IPS DF 6.9 (cell line): Measurements from ENCODE around the gene CTLA4.

Experiments
- DNase-seq: peaks from one replicate; pipeline ENCODE4 v3.0.0-alpha.2; 2013; ENCODE audit warnings: low read depth, low spot score
- H3K27ac ChIP-seq: one replicate; pipeline ENCODE4 v1.5.1; 2013; ENCODE audit warnings: low read length, control low read depth
- H3K27me3 ChIP-seq: 2 replicates; pipeline ENCODE4 v1.6.1; 2013; ENCODE audit warnings: mild to moderate bottlenecking, low read length; ENCODE audit not compliant: control insufficient read depth, insufficient read depth
- H3K36me3 ChIP-seq: 2 replicates; pipeline ENCODE4 v1.6.1; 2013; ENCODE audit warnings: low read length; ENCODE audit not compliant: control insufficient read depth, insufficient read depth
- H3K4me1 ChIP-seq: 2 replicates; pipeline ENCODE4 v1.6.1; 2013; ENCODE audit warnings: low read length; ENCODE audit not compliant: control insufficient read depth, insufficient read depth
- H3K4me3 ChIP-seq: 2 replicates; pipeline ENCODE4 v1.5.1; 2013; ENCODE audit warnings: mild to moderate bottlenecking, low read length
- H3K9me3 ChIP-seq: 2 replicates; pipeline ENCODE4 v1.6.1; 2013; ENCODE audit warnings: low read length, inconsistent platforms; ENCODE audit not compliant: control insufficient read depth, insufficient read depth
- WGBS: extraction: QIAGEN DNeasy Blood & Tissue Kit; methylation state at CpG from one replicate; pipeline ENCODE4 v1.1.7; 2013; ENCODE audit warnings: mixed read lengths, missing lambda C conversion rate; ENCODE audit not compliant: insufficient read length, insufficient coverage; 5-methylcytosine and 5-hydroxymethylcytosine counted together

CTLA4 gene

DNA sequence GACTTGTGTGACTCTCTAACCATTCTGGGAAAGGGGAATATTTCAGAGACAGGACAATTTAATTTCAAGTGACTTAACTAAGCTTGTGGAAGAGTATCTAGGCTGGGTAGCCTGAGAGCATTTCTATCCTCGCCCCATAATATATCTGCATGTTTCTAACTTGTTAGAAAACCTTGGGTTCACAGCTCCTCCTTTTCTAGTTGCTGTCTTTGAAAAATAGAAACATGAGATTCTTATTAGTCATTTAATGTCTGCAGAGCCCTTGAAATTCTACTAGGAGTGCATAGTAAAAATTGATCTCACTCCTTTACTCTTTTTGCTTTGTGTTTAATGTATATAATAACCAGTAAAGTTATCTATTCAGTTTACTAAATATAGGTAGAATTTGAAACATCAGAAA lies 22.4 kb downstream of the CTLA4 start:
- DNase-seq: no peak
- WGBS: no CpG with 5 or more reads among the region's 1 CpG
- H3K4me1 ChIP-seq: no peaks in the 10 kb centered on the region
- no peak overlapping the region for H3K4me3 ChIP-seq
- H3K27me3 ChIP-seq: no peaks in the 10 kb centered on the region
- no peaks in the 10 kb centered on the region for H3K9me3 ChIP-seq
- H3K36me3 ChIP-seq: no peaks in the 10 kb centered on the region
- no peak overlapping the region for H3K27ac ChIP-seq

GRCh38 chr2:203890733-203891132 lies 23.2 kb downstream of the CTLA4 start:
- Histone ChIP-seq H3K9me3 (no peaks in the 10 kb centered on the region), H3K4me1 (no peaks in the 10 kb centered on the region), H3K36me3 (no peaks in the 10 kb centered on the region), H3K27me3 (no peaks in the 10 kb centered on the region), H3K4me3 (no peak overlapping the region), H3K27ac (no peak overlapping the region)
- no CpG with 5 or more reads among the region's 1 CpG for WGBS
- DNase-seq: no peak

DNA sequence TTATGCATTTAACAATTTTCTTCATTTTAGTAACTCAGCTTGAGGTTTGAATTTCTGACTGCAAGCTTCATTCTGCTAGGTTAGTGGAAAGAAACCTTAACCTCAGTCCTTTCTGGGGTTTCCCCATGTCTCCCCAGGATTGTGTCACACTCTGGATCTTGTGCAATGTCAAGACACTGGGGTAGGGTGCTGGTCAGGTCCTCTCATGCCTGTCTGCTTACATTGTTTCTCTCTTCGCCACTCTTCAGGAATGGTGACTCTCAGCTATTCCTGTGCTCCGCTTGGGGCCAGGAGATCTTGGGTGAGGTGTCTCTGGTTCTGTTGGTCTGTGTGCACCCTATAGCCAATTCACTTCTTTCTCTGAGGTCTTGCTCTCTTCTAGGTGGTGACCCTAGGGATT lies 23.9 kb downstream of the CTLA4 start:
- no peak overlapping the region for H3K4me3 ChIP-seq
- no peaks in the 10 kb centered on the region for H3K27me3 ChIP-seq
- WGBS: no CpG with 5 or more reads among the region's 2 CpGs
- H3K4me1 ChIP-seq: no peaks in the 10 kb centered on the region
- no peaks in the 10 kb centered on the region for H3K9me3 ChIP-seq
- DNase-seq: no peak
- H3K27ac ChIP-seq: no peak overlapping the region
- H3K36me3 ChIP-seq: no peaks in the 10 kb centered on the region

- WGBS: no CpG with 5 or more reads among the region's 4 CpGs
- no peak for DNase-seq
- H3K36me3 ChIP-seq: no peaks in the 10 kb centered on the region
- no peaks in the 10 kb centered on the region for H3K27me3 ChIP-seq
- H3K4me3 ChIP-seq: no peak overlapping the region
- no peaks in the 10 kb centered on the region for H3K4me1 ChIP-seq
- no peak overlapping the region for H3K27ac ChIP-seq
- H3K9me3 ChIP-seq: no peaks in the 10 kb centered on the region
Measured at GRCh38 chr2:203892207-203892606, 24.6 kb downstream of the CTLA4 start.

DNA sequence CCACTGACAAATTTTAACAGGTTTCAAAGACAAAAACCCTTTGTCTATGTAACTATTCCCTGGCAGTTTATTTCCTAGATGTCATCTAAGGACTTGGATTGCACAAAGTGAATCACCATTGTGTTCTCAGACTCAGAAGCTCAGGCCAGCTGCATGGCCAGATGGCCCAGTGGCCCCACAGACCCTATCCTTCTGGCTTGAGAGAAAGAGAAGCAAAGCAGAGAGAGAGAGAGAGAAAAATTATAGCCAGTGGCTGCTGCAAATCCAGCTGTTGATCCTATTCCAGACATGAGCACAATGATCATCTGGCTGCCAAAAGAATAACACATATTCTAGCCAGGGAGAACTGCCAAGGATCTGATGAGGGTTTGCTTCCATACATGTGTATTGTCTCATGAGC lies 25.8 kb downstream of the CTLA4 start:
- DNase-seq: no peak
- H3K27ac ChIP-seq: no peak overlapping the region

GRCh38 chr2:203893840-203894239 lies 26.3 kb downstream of the CTLA4 start:
- Histone ChIP-seq H3K4me1 (no peaks in the 10 kb centered on the region), H3K27me3 (no peaks in the 10 kb centered on the region), H3K9me3 (no peaks in the 10 kb centered on the region), H3K36me3 (no peaks in the 10 kb centered on the region), H3K4me3 (no peak overlapping the region), H3K27ac (no peak overlapping the region)
- WGBS: no CpG with 5 or more reads among the region's 7 CpGs
- DNase-seq: no peak

More for the DNA sequence above, 25.8 kb downstream of the CTLA4 start:
- no peak overlapping the region for H3K4me3 ChIP-seq
- no peaks in the 10 kb centered on the region for H3K27me3 ChIP-seq
- H3K4me1 ChIP-seq: no peaks in the 10 kb centered on the region
- H3K9me3 ChIP-seq: no peaks in the 10 kb centered on the region
- H3K36me3 ChIP-seq: no peaks in the 10 kb centered on the region

DNA sequence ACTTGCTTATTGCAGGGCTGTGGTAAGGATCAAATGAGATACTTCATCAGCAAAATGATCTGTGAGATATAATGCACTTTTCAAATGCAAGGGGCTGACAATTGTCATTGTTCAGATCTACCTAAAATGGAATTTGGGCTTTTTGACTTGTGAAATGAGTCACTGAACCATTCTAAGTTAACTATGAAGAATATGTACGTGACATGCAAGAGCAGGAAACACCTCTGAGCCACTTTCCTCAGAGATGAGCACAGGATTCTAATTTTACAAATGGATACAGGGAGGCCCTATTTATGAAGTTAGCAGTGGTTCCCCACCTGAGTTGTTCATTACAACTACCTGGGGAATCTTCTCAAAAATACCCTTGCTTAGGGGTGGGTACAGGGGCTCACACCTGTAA lies 26.7 kb downstream of the CTLA4 start:
- H3K4me3 ChIP-seq: no peak overlapping the region
- no peaks in the 10 kb centered on the region for H3K27me3 ChIP-seq
- no peak overlapping the region for H3K27ac ChIP-seq
- H3K4me1 ChIP-seq: no peaks in the 10 kb centered on the region
- no peak for DNase-seq
- no peaks in the 10 kb centered on the region for H3K9me3 ChIP-seq
- WGBS: no CpG with 5 or more reads among the region's 1 CpG
- no peaks in the 10 kb centered on the region for H3K36me3 ChIP-seq

GRCh38 chr2:203897544-203897943 lies 30.0 kb downstream of the CTLA4 start:
- DNase-seq: no peak
- WGBS: no CpG with 5 or more reads among the region's 2 CpGs
- Histone ChIP-seq H3K36me3 (no peaks in the 10 kb centered on the region), H3K27ac (no peak overlapping the region), H3K4me3 (no peak overlapping the region), H3K4me1 (no peaks in the 10 kb centered on the region), H3K9me3 (no peaks in the 10 kb centered on the region), H3K27me3 (no peaks in the 10 kb centered on the region)

DNA sequence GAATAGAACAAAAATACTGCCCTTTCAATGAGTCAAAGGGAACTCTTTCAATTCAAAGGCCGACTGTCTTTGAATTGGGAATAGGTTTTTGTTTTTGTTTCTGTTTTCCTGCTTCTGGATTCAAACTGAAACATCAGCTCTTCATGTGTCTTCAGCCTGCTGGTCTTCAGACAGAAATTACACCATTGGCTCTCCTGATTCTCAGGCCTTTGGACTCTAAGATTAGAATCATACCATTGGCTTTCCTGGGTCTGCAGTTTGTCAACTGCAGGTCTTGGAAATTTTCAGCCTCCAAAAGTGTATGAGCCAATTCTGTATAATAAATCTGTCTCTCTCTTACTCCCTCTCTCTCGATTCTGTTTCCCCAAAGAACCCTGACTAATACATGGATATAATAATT lies 31.1 kb downstream of the CTLA4 start:
- no peak for DNase-seq
- no peaks in the 10 kb centered on the region for H3K9me3 ChIP-seq
- no peak overlapping the region for H3K27ac ChIP-seq
- H3K36me3 ChIP-seq: no peaks in the 10 kb centered on the region
- no peaks in the 10 kb centered on the region for H3K4me1 ChIP-seq
- no peaks in the 10 kb centered on the region for H3K27me3 ChIP-seq
- WGBS: no CpG with 5 or more reads among the region's 2 CpGs
- H3K4me3 ChIP-seq: no peak overlapping the region

DNA sequence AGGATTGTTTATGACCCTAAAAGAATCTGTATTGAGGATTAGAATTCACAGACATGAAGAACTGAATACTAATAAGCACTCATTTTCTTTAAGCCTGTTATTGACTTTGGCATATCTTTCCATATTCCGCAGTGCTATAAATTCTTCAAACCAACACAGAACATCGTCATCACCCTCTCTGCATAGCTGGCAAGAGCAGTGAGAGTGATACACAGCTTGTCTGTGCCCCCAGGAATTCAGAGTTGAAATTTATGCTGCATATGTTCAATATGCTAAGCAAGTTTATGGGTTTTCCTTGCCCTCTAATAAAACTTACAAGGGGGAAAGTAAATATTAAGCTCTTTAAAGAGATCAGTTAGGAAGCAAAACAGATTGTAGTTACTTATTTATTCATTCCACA lies 32.7 kb downstream of the CTLA4 start:
- Histone ChIP-seq H3K4me1 (no peaks in the 10 kb centered on the region), H3K27ac (no peak overlapping the region), H3K9me3 (no peaks in the 10 kb centered on the region), H3K27me3 (no peaks in the 10 kb centered on the region), H3K4me3 (no peak overlapping the region), H3K36me3 (no peaks in the 10 kb centered on the region)
- WGBS: no CpG with 5 or more reads among the region's 2 CpGs
- no peak for DNase-seq

DNA sequence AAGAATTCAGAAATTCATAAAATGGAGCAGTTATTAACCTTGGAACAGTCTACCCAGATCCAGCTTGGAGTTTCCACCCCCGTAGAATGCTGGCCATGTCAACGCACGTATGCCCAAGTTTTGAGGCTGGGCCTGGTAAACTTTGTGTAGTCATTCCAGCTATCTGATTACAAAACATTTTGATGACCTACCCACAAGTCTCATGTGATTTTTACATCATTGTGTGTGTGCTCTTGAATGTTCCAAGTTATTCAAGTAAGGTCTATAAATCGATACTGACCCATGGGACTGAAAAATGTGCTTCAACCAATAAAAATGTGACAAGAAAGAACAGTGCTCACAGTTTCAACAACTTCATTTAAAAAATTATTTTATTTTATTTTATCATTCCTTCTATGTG lies 36.5 kb downstream of the CTLA4 start:
- WGBS: no CpG with 5 or more reads among the region's 4 CpGs
- Histone ChIP-seq H3K4me3 (no peak overlapping the region), H3K9me3 (no peaks in the 10 kb centered on the region), H3K27me3 (no peaks in the 10 kb centered on the region), H3K36me3 (no peaks in the 10 kb centered on the region), H3K4me1 (no peaks in the 10 kb centered on the region), H3K27ac (no peak overlapping the region)
- DNase-seq: no peak
